ENCODE measurements around the gene NUP85.

- TF ChIP-seq CTCF (IDR thresholded peaks at IDR 0.05) (no peak), POLR2A (IDR thresholded peaks at IDR 0.05) (no peak)
Observed at GRCh38 chr17:75244133-75244866, 38.8 kb downstream of the NUP85 start.
